ENCODE results near the gene ARHGEF4. TPM values are rescaled to one million over a fixed set of nuclear protein-coding genes. Genes with fewer than 3 reads are reported as not detected.

ARHGEF4 gene
- total RNA-seq, 1 experiment from 2014 or later, result 26.6 TPM

DNA sequence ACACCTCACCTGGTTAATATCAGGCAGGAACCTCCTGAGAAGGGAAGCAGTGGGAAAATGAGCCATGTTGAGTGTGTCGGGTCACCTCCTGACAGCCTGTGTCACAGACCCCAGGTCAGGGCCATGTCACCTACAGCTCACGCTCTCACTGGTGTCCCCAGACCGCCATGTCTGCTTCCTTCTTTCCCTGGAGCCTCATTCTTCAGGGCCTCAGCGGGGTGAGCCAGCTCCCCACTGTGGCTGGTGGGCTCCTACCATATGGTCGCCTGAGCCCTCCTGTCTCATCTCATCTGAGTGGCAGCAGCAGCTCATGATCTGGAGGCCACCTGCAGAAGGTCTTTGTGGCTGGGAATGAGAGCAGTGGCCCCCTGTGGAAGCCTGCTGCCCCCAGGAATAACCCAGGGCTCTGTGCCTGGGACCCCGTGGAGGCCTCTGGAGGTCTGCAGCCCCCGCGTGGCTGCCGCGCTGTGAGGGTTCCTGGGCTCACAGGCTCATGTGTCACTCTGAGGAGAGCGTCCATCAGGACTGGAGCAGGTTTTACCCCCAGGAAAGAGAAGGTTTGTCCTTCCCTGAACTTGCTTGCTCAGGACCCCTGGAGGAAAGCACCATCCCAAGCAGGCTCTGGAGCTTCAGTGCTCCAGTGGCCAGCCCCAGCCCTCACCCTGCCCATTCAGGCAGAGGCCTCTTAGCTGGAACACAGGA is 200.1 kb downstream of the ARHGEF4 start:
- ATAC-seq, result no peak
- CTCF ChIA-PET, result no interaction called here

More for the DNA sequence above, 200.1 kb downstream of the ARHGEF4 start:
- no peak overlapping the region for H2AFZ ChIP-seq (ENCODE audit: low read depth, low read length, poor library complexity, severe bottlenecking)
- TF ChIP-seq EGR1 (IDR thresholded peaks at IDR 0.05; ENCODE audit: low read depth) (no peak), ZFX (IDR thresholded peaks at IDR 0.05) (no peak), ZNF274 (IDR thresholded peaks at IDR 0.05; ENCODE audit: low read depth, low read length) (no peak), EZH2 (IDR thresholded peaks at IDR 0.05) (no peak), FOSL1 (IDR thresholded peaks at IDR 0.05; ENCODE audit: low read depth) (no peak), RAD21 (IDR thresholded peaks at IDR 0.05; ENCODE audit: low read depth) (no peak), SP1 (IDR thresholded peaks at IDR 0.05; ENCODE audit: low read depth) (no peak), SRF (IDR thresholded peaks at IDR 0.05; ENCODE audit: low read depth) (no peak), POLR2A (IDR thresholded peaks at IDR 0.05; ENCODE audit: borderline replicate concordance, extremely low read depth, insufficient read depth, insufficient read length) (no peak), YY1 (IDR thresholded peaks at IDR 0.05; ENCODE audit: extremely low read depth, insufficient replicate concordance, low read depth, low read length) (no peak), CBX3 (IDR thresholded peaks at IDR 0.05; ENCODE audit: low read depth) (no peak), JUND (IDR thresholded peaks at IDR 0.05) (no peak), ELF1 (IDR thresholded peaks at IDR 0.05; ENCODE audit: borderline replicate concordance, low read depth) (no peak)
- TF ChIP-seq, protein P1, sequence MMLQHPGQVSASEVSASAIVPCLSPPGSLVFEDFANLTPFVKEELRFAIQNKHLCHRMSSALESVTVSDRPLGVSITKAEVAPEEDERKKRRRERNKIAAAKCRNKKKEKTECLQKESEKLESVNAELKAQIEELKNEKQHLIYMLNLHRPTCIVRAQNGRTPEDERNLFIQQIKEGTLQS (IDR thresholded peaks at IDR 0.05), result no peak
- TF ChIP-seq, protein P2, sequence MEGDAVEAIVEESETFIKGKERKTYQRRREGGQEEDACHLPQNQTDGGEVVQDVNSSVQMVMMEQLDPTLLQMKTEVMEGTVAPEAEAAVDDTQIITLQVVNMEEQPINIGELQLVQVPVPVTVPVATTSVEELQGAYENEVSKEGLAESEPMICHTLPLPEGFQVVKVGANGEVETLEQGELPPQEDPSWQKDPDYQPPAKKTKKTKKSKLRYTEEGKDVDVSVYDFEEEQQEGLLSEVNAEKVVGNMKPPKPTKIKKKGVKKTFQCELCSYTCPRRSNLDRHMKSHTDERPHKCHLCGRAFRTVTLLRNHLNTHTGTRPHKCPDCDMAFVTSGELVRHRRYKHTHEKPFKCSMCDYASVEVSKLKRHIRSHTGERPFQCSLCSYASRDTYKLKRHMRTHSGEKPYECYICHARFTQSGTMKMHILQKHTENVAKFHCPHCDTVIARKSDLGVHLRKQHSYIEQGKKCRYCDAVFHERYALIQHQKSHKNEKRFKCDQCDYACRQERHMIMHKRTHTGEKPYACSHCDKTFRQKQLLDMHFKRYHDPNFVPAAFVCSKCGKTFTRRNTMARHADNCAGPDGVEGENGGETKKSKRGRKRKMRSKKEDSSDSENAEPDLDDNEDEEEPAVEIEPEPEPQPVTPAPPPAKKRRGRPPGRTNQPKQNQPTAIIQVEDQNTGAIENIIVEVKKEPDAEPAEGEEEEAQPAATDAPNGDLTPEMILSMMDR (IDR thresholded peaks at IDR 0.05 in 2 of 3, conservative IDR thresholded peaks at IDR 0.05 in 1 of 3; ENCODE audit: borderline replicate concordance in 1 of 3, insufficient read depth in 1 of 3, low read depth in 2 of 3, low read length in 2 of 3), result no peak
- TF ChIP-seq, protein P3, sequence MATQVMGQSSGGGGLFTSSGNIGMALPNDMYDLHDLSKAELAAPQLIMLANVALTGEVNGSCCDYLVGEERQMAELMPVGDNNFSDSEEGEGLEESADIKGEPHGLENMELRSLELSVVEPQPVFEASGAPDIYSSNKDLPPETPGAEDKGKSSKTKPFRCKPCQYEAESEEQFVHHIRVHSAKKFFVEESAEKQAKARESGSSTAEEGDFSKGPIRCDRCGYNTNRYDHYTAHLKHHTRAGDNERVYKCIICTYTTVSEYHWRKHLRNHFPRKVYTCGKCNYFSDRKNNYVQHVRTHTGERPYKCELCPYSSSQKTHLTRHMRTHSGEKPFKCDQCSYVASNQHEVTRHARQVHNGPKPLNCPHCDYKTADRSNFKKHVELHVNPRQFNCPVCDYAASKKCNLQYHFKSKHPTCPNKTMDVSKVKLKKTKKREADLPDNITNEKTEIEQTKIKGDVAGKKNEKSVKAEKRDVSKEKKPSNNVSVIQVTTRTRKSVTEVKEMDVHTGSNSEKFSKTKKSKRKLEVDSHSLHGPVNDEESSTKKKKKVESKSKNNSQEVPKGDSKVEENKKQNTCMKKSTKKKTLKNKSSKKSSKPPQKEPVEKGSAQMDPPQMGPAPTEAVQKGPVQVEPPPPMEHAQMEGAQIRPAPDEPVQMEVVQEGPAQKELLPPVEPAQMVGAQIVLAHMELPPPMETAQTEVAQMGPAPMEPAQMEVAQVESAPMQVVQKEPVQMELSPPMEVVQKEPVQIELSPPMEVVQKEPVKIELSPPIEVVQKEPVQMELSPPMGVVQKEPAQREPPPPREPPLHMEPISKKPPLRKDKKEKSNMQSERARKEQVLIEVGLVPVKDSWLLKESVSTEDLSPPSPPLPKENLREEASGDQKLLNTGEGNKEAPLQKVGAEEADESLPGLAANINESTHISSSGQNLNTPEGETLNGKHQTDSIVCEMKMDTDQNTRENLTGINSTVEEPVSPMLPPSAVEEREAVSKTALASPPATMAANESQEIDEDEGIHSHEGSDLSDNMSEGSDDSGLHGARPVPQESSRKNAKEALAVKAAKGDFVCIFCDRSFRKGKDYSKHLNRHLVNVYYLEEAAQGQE (IDR thresholded peaks at IDR 0.05; ENCODE audit: low read depth), result no peak
- TF ChIP-seq, protein P4, sequence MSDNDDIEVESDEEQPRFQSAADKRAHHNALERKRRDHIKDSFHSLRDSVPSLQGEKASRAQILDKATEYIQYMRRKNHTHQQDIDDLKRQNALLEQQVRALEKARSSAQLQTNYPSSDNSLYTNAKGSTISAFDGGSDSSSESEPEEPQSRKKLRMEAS (IDR thresholded peaks at IDR 0.05), result no peak
- POLR2A ChIA-PET, result no interaction called here
- H3K27me3 ChIP-seq (ENCODE audit: insufficient read depth, low read length), result no peaks in the 10 kb centered on the region
- BruUV-seq (replicated peaks), result no TSS peak
- H3K4me2 ChIP-seq (ENCODE audit: low read length), result no peak overlapping the region
- no peaks in the 10 kb centered on the region for H4K20me1 ChIP-seq (ENCODE audit: insufficient read depth)
- no peak for DNase-seq (ENCODE audit: low read depth, low spot score)
- intact Hi-C loops (cut with micrococcal nuclease), result no loop called here
- H3K4me3 ChIP-seq (replicated peaks in 1 of 2; ENCODE audit: low read depth in 1 of 2, low read length in 2 of 2), result no peak overlapping the region
- H3K27ac ChIP-seq (ENCODE audit: low read depth, low read length), result no peak overlapping the region
- H3K79me2 ChIP-seq (ENCODE audit: insufficient read depth, low read length), result no peaks in the 10 kb centered on the region
- no peak overlapping the region for H3K9ac ChIP-seq (ENCODE audit: low read length)
- H3K9me3 ChIP-seq (ENCODE audit: control insufficient read depth in 1 of 2, insufficient read depth in 1 of 2, low read depth in 1 of 2, low read length in 2 of 2), result no peaks in the 10 kb centered on the region
- H3K36me3 ChIP-seq (ENCODE audit: control insufficient read depth in 1 of 2, insufficient read depth in 2 of 2, low read length in 2 of 2), result peaks cover 0 to 2% of the 10 kb centered on the region in 2 experiments; a peak in 1 of 4 replicates
- RAD21 ChIA-PET (ENCODE audit: low non-redundant PET in 1 of 2, low total read pairs in 2 of 2, uncharacterized antibody in 2 of 2, unreplicated experiment in 2 of 2), result no interaction called here
- no peaks in the 10 kb centered on the region for H3K9me2 ChIP-seq (ENCODE audit: insufficient read depth)
- no peaks in the 10 kb centered on the region for H3K4me1 ChIP-seq (ENCODE audit: control insufficient read depth in 1 of 2, insufficient read depth in 2 of 2, low read length in 2 of 2)

Data from HCT116 (cell line).